Stimulated activated naive B cell treated with anti-CD40 and anti-IgM and Interleukin-4, amounts not matched to agents 10 μg/mL and 1 μg/mL and 100 μg/mL, for 72 hours (primary cell): ENCODE results near the gene PCSK5.

Experiments used
- ATAC-seq, 2 donors: fragments of 150-1000 bp; cut with Tn5 transposase; replicated peaks; 2 replicates each; pipeline ENCODE4 v1.10.0; 2021; ENCODE audit warnings: moderate library complexity in 1 of 2
- DNase-seq: peaks from one replicate; pipeline ENCODE4 v3.0.0; 2021
- H3K27ac Mint-ChIP-seq: one replicate; pipeline ENCODE4 v1.8.0; 2022; ENCODE audit warnings: mild to moderate bottlenecking, mixed read lengths
- H3K27me3 Mint-ChIP-seq, 2 donors: one replicate each; pipeline ENCODE4 v1.8.0; 2022; ENCODE audit warnings: mixed read lengths in 2 of 2
- H3K36me3 Mint-ChIP-seq, 2 donors: one replicate each; pipeline ENCODE4 v1.8.0; 2022; ENCODE audit warnings: mixed read lengths in 2 of 2, mild to moderate bottlenecking in 1 of 2
- H3K4me1 Mint-ChIP-seq, 2 donors: one replicate each; pipeline ENCODE4 v1.8.0; 2022; ENCODE audit warnings: mixed read lengths in 2 of 2, mild to moderate bottlenecking in 1 of 2
- H3K4me3 Mint-ChIP-seq, 2 donors: one replicate each; pipeline ENCODE4 v1.8.0; 2022; ENCODE audit warnings: mild to moderate bottlenecking in 2 of 2, mixed read lengths in 2 of 2, moderate library complexity in 1 of 2
- H3K9me3 Mint-ChIP-seq, 2 donors: one replicate each; pipeline ENCODE4 v1.8.0; 2022; ENCODE audit warnings: mixed read lengths in 2 of 2, mild to moderate bottlenecking in 1 of 2

The PCSK5 gene

DNA sequence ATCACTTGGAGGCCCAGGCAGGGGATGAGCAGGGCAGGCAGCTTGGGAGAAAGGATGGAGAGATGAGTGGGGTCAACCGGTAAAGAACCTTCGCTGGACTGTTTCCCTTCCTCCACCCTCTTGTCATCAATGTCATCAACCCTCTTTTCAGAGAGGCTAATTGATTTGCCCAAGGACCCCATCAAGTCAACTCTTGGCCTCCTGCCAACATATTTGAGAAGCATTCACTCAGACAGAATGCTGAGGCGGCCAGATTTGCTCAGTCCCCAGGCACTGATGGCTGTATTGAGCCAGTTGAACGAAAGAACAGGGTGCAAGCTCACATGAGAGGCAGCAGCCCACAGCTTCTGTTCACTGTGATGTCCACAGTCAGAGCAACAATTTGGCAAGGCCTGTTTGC, 310.3 kb downstream of the PCSK5 start:
- ATAC-seq, result no peak

GRCh38 chr9:76203373-76203772, 312.9 kb downstream of the PCSK5 start:
- H3K4me1 Mint-ChIP-seq, result no peaks in the 10 kb centered on the region
- no peaks in the 10 kb centered on the region for H3K9me3 Mint-ChIP-seq
- H3K27me3 Mint-ChIP-seq, result peaks cover 0 to 10% of the 10 kb centered on the region in 2 donors
- ATAC-seq (no peak), DNase-seq (no peak)
- no peak overlapping the region for H3K27ac Mint-ChIP-seq
- no peak overlapping the region for H3K4me3 Mint-ChIP-seq
- no peaks in the 10 kb centered on the region for H3K36me3 Mint-ChIP-seq

More for the DNA sequence above, 310.3 kb downstream of the PCSK5 start:
- Mint-ChIP-seq H3K27ac (no peak overlapping the region), H3K4me1 (no peaks in the 10 kb centered on the region), H3K27me3 (peaks cover 0 to 10% of the 10 kb centered on the region in 2 donors), H3K36me3 (no peaks in the 10 kb centered on the region), H3K4me3 (no peak overlapping the region), H3K9me3 (no peaks in the 10 kb centered on the region)
- DNase-seq, result no peak

GRCh38 chr9:76206821-76207220, 316.3 kb downstream of the PCSK5 start:
- H3K27me3 Mint-ChIP-seq, result peaks cover 0 to 6% of the 10 kb centered on the region in 2 donors
- H3K27ac Mint-ChIP-seq, result no peak overlapping the region
- H3K4me1 Mint-ChIP-seq, result no peaks in the 10 kb centered on the region
- no peaks in the 10 kb centered on the region for H3K9me3 Mint-ChIP-seq
- no peak overlapping the region for H3K4me3 Mint-ChIP-seq
- no peak for DNase-seq
- ATAC-seq, result no peak
- no peaks in the 10 kb centered on the region for H3K36me3 Mint-ChIP-seq

GRCh38 chr9:76213751-76214150, 323.3 kb downstream of the PCSK5 start:
- H3K4me3 Mint-ChIP-seq, result no peak overlapping the region
- no peak for ATAC-seq
- H3K9me3 Mint-ChIP-seq, result peaks cover 0 to 4% of the 10 kb centered on the region in 2 donors
- DNase-seq, result no peak
- H3K4me1 Mint-ChIP-seq, result no peaks in the 10 kb centered on the region
- peaks cover 4 to 7% of the 10 kb centered on the region in 2 donors for H3K27me3 Mint-ChIP-seq
- H3K27ac Mint-ChIP-seq, result no peak overlapping the region
- H3K36me3 Mint-ChIP-seq, result no peaks in the 10 kb centered on the region

GRCh38 chr9:76215066-76215465, 324.6 kb downstream of the PCSK5 start:
- Mint-ChIP-seq H3K9me3 (peaks cover 0 to 4% of the 10 kb centered on the region in 2 donors), H3K4me3 (no peak overlapping the region)
- no peak for DNase-seq

DNA sequence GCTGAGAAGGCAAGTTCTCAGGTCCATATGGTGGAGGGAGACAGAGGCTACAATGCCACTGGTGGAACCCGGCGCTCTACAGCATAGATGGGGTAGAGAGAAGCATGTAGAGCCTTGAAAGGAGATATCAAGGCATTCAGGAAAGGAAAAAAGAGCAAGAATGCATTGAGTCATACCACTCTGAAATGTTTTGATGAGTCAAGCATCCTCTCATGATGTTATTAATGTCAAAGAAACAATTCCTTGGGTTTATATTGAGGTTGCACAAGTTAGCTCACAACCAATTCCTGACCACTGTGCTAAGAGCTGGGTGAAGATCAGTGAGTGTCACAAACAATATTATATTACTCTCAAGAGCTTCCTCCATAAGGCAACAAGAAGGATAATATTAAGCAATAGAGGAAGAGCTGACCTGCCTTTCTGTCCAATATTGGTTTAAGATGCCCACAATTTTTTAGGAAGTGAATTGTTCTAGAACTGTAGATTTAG, 325.7 kb downstream of the PCSK5 start:
- Mint-ChIP-seq H3K36me3 (no peaks in the 10 kb centered on the region), H3K27me3 (peaks cover 4 to 7% of the 10 kb centered on the region in 2 donors), H3K4me3 (no peak overlapping the region), H3K27ac (no peak overlapping the region), H3K9me3 (peaks cover 0 to 4% of the 10 kb centered on the region in 2 donors), H3K4me1 (no peaks in the 10 kb centered on the region)
- ATAC-seq, result no peak
- no peak for DNase-seq

More at GRCh38 chr9:76215066-76215465, 324.6 kb downstream of the PCSK5 start:
- peaks cover 4 to 7% of the 10 kb centered on the region in 2 donors for H3K27me3 Mint-ChIP-seq
- no peak for ATAC-seq
- no peak overlapping the region for H3K27ac Mint-ChIP-seq
- H3K36me3 Mint-ChIP-seq, result no peaks in the 10 kb centered on the region
- no peaks in the 10 kb centered on the region for H3K4me1 Mint-ChIP-seq

- peaks cover 0 to 4% of the 10 kb centered on the region in 2 donors for H3K9me3 Mint-ChIP-seq
- H3K4me1 Mint-ChIP-seq, result no peaks in the 10 kb centered on the region
- no peaks in the 10 kb centered on the region for H3K36me3 Mint-ChIP-seq
- no peak overlapping the region for H3K27ac Mint-ChIP-seq
- no peak for DNase-seq
- no peak for ATAC-seq
- H3K4me3 Mint-ChIP-seq, result no peak overlapping the region
- peaks cover 4 to 7% of the 10 kb centered on the region in 2 donors for H3K27me3 Mint-ChIP-seq
These were observed 327.8 kb downstream of the PCSK5 start for GRCh38 chr9:76218117-76218885.

GRCh38 chr9:76218886-76219445, 328.5 kb downstream of the PCSK5 start:
- peaks cover under 1 to 4% of the 10 kb centered on the region in 2 donors for H3K27me3 Mint-ChIP-seq
- H3K4me3 Mint-ChIP-seq, result no peak overlapping the region
- H3K4me1 Mint-ChIP-seq, result no peaks in the 10 kb centered on the region
- ATAC-seq (no peak), DNase-seq (no peak)
- no peaks in the 10 kb centered on the region for H3K9me3 Mint-ChIP-seq
- no peak overlapping the region for H3K27ac Mint-ChIP-seq
- H3K36me3 Mint-ChIP-seq, result no peaks in the 10 kb centered on the region

GRCh38 chr9:76219560-76220151, 329.2 kb downstream of the PCSK5 start:
- H3K27me3 Mint-ChIP-seq, result peaks cover 0 to 4% of the 10 kb centered on the region in 2 donors
- ATAC-seq, result no peak
- no peak for DNase-seq
- no peaks in the 10 kb centered on the region for H3K36me3 Mint-ChIP-seq
- no peak overlapping the region for H3K4me3 Mint-ChIP-seq
- H3K27ac Mint-ChIP-seq, result no peak overlapping the region
- H3K4me1 Mint-ChIP-seq, result no peaks in the 10 kb centered on the region
- H3K9me3 Mint-ChIP-seq, result no peaks in the 10 kb centered on the region

GRCh38 chr9:76221423-76221822, 330.9 kb downstream of the PCSK5 start:
- Mint-ChIP-seq H3K9me3 (no peaks in the 10 kb centered on the region), H3K27me3 (peaks cover 0 to 4% of the 10 kb centered on the region in 2 donors), H3K27ac (no peak overlapping the region), H3K4me3 (no peak overlapping the region), H3K4me1 (no peaks in the 10 kb centered on the region), H3K36me3 (no peaks in the 10 kb centered on the region)
- ATAC-seq, result no peak
- DNase-seq, result no peak

GRCh38 chr9:76223749-76224340, 333.4 kb downstream of the PCSK5 start:
- H3K4me1 Mint-ChIP-seq, result no peaks in the 10 kb centered on the region
- H3K9me3 Mint-ChIP-seq, result no peaks in the 10 kb centered on the region
- no peaks in the 10 kb centered on the region for H3K27me3 Mint-ChIP-seq
- no peak for DNase-seq
- ATAC-seq, result no peak
- no peaks in the 10 kb centered on the region for H3K36me3 Mint-ChIP-seq
- no peak overlapping the region for H3K27ac Mint-ChIP-seq
- H3K4me3 Mint-ChIP-seq, result no peak overlapping the region

GRCh38 chr9:76227156-76227555, 336.7 kb downstream of the PCSK5 start:
- DNase-seq (no peak), ATAC-seq (no peak)
- Mint-ChIP-seq H3K27me3 (no peaks in the 10 kb centered on the region), H3K9me3 (no peaks in the 10 kb centered on the region), H3K36me3 (no peaks in the 10 kb centered on the region), H3K4me3 (no peak overlapping the region), H3K27ac (no peak overlapping the region), H3K4me1 (no peaks in the 10 kb centered on the region)

- ATAC-seq, result no peak
- no peaks in the 10 kb centered on the region for H3K4me1 Mint-ChIP-seq
- no peak overlapping the region for H3K4me3 Mint-ChIP-seq
- DNase-seq, result no peak
- no peaks in the 10 kb centered on the region for H3K27me3 Mint-ChIP-seq
- H3K9me3 Mint-ChIP-seq, result no peaks in the 10 kb centered on the region
- no peak overlapping the region for H3K27ac Mint-ChIP-seq
- no peaks in the 10 kb centered on the region for H3K36me3 Mint-ChIP-seq
These were observed 340.5 kb downstream of the PCSK5 start for GRCh38 chr9:76231001-76231400.

GRCh38 chr9:76232861-76233489, 342.5 kb downstream of the PCSK5 start:
- ATAC-seq, result no peak
- H3K4me3 Mint-ChIP-seq, result no peak overlapping the region
- no peak overlapping the region for H3K27ac Mint-ChIP-seq
- no peaks in the 10 kb centered on the region for H3K27me3 Mint-ChIP-seq
- no peak for DNase-seq
- H3K4me1 Mint-ChIP-seq, result no peaks in the 10 kb centered on the region
- H3K9me3 Mint-ChIP-seq, result peaks cover 0 to 3% of the 10 kb centered on the region in 2 donors
- no peaks in the 10 kb centered on the region for H3K36me3 Mint-ChIP-seq
